Fibroblast of the aortic adventitia (primary cell): ENCODE data around the gene ANKS1A. TPM values are rescaled to one million over a fixed set of nuclear protein-coding genes. Genes with fewer than 3 reads are reported as not detected.
"Not testable (repeated sequence)": the region's sequence is repeated elsewhere in the genome, so short reads cannot be mapped to it uniquely, and the experiment has no call there.

Experiments
- DNase-seq: peaks from one replicate; pipeline ENCODE4 v3.0.0-alpha.2; 2010; ENCODE audit warnings: low read depth
- H3K4me3 ChIP-seq: 2 replicates; pipeline ENCODE4 v1.5.1; 2011; ENCODE audit warnings: low read depth, mild to moderate bottlenecking, control low read depth, low read length, moderate library complexity
- small RNA-seq: library from RNA; depleted of rRNA; stranded (forward); fragments of <200 nt; gene quantifications from one replicate; pipeline ENCODE3, GENCODE V24; 2012
- total RNA-seq: library from RNA; depleted of rRNA; stranded (reverse); fragments of >200 nt; gene quantifications from 2 replicates; pipeline ENCODE4 v1.2.3, GENCODE V29; 2012; ENCODE audit warnings: low replicate concordance
- TF ChIP-seq, protein P1 (sequence below): IDR thresholded peaks from 2 replicates; pipeline ENCODE4 v1.5.1; 2011; ENCODE audit warnings: mild to moderate bottlenecking, low read length, control low read depth, inconsistent platforms; ENCODE audit not compliant: insufficient read depth

ANKS1A gene
- total RNA-seq, 1 donor, result 7.6 TPM

DNA sequence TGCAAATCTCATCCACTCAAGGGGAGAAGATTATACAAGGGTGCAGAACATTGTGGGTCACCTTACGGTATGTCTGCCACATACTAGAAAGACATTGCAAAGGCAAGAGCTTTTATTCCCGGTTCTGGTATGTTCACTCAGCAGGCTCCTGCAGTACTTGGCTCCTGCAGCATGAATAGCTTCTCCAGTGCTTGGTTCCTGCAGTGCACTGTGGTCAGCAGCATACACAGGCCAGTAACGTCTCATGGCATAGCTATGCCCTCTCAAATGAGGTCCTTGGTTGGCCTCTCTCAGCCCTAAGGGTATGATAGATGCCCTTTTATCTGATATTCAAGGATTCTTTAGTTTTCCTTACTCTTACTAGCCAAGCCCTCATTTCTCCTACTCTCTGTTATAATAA lies 239.4 kb downstream of the ANKS1A start:
- TF ChIP-seq, protein P1, sequence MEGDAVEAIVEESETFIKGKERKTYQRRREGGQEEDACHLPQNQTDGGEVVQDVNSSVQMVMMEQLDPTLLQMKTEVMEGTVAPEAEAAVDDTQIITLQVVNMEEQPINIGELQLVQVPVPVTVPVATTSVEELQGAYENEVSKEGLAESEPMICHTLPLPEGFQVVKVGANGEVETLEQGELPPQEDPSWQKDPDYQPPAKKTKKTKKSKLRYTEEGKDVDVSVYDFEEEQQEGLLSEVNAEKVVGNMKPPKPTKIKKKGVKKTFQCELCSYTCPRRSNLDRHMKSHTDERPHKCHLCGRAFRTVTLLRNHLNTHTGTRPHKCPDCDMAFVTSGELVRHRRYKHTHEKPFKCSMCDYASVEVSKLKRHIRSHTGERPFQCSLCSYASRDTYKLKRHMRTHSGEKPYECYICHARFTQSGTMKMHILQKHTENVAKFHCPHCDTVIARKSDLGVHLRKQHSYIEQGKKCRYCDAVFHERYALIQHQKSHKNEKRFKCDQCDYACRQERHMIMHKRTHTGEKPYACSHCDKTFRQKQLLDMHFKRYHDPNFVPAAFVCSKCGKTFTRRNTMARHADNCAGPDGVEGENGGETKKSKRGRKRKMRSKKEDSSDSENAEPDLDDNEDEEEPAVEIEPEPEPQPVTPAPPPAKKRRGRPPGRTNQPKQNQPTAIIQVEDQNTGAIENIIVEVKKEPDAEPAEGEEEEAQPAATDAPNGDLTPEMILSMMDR, result no peak
- no peak overlapping the region for H3K4me3 ChIP-seq
- peak; percentile 16 for DNase-seq

GRCh38 chr6:35136185-35136584 lies 247.1 kb downstream of the ANKS1A start:
- TF ChIP-seq, protein P1, result no peak
- no peak for DNase-seq

GRCh38 chr6:35138191-35138590 lies 249.1 kb downstream of the ANKS1A start:
- H3K4me3 ChIP-seq, DNase-seq: not testable (repeated sequence)

More at GRCh38 chr6:35136185-35136584, 247.1 kb downstream of the ANKS1A start:
- H3K4me3 ChIP-seq, result no peak overlapping the region

- TF ChIP-seq, protein P1, result no peak
- DNase-seq, result no peak
- no peak overlapping the region for H3K4me3 ChIP-seq
Observed at GRCh38 chr6:35139470-35139869, 250.4 kb downstream of the ANKS1A start.

GRCh38 chr6:35139924-35140638 lies 251.0 kb downstream of the ANKS1A start:
- no peak overlapping the region for H3K4me3 ChIP-seq
- TF ChIP-seq, protein P1, result peak; percentile 73
- DNase-seq, result peak; percentile 86

DNA sequence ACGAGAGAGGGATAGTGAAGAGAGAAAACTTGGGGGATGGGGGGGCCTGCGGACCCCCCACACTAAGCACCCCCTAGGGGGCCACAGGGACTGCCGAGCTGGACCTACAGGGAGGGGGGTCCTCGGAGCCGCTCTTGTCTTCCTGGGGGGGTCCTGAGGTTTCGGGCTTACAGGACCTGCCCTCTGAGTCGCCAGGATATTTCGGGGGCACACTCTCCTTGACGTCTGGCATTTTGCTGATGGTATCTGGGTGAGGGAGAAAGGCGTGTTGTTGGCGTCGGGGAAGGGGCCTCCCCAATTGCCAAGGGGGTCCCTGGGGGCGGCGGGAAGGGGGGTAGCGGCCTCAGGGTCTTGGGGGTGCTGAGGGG lies 251.6 kb downstream of the ANKS1A start:
- TF ChIP-seq, protein P1, result no peak
- DNase-seq, result no peak
- no peak overlapping the region for H3K4me3 ChIP-seq

Small RNAs within 50 kb of the gene (small RNA-seq; reads per million reads assigned to genes)
- 0.19 reads per million for gene AL138721.1

Other genes with a start within 250 kb of the ANKS1A start
- 31.6 and 39.0 TPM in 2 replicates for gene ILRUN, start 192.5 kb upstream of the ANKS1A start, total RNA-seq
- 23.7 and 73.5 TPM in 2 replicates for gene SNRPC, start 131.8 kb upstream of the ANKS1A start, total RNA-seq
- gene BLTP3A, start 97.2 kb upstream of the ANKS1A start, total RNA-seq, result 3.4 and 8.9 TPM in 2 replicates
- gene TAF11, start 1.2 kb upstream of the ANKS1A start, total RNA-seq, result 14.1 and 19.3 TPM in 2 replicates